GM18511 (cell line): ENCODE measurements around the gene IPO13.
A peak's percentile ranks its signal among the peaks of the same experiment; 100 is the strongest.

ENCODE experiments used
- ATAC-seq: cut with Tn5 transposase; IDR thresholded peaks from one replicate; pipeline ENCODE4 v1.9.1; 2021; ENCODE audit warnings: mild to moderate bottlenecking, moderate library complexity; ENCODE audit not compliant: unreplicated experiment

Gene IPO13

DNA sequence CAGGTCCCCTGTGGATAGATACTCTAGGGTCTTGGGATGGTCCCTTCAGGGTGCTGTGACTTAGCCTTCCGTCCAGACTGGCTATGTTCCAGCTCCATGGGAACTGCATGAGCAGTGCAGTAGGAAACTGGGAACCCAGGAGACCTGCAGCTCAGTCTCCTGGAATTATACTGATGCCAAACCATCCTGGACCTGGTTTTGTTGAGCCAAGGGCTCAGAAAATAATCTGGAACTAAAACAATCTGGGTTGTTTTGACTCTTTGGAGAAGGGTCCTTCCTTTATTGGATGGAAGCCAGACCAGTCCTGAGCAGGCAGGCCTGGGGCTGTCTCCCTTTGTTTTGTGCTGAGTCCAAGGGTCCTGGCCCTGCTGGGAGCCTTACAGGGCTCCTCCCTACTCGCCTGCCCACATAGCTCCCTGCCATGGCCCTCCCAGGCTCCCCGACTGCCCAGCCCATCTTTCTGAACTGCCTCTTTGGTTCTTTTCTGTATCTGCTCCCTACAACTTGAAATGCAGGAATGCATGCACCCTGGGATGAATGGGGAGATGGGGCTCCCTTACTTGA lies 1.2 kb downstream of the IPO13 start:
- ATAC-seq = no peak

DNA sequence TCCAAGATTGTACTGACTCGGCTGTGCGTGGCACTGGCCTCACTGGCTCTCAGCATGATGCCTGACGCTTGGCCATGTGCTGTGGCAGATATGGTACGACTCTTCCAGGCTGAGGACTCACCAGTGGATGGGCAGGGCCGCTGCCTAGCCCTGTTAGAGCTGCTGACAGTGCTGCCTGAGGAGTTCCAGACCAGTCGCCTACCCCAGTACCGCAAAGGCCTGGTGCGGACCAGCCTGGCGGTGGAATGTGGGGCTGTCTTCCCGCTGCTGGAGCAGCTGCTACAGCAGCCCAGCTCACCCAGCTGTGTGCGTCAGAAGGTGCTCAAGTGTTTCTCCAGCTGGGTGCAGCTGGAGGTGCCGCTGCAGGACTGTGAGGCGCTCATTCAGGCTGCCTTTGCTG lies 2.9 kb downstream of the IPO13 start:
- no peak for ATAC-seq

DNA sequence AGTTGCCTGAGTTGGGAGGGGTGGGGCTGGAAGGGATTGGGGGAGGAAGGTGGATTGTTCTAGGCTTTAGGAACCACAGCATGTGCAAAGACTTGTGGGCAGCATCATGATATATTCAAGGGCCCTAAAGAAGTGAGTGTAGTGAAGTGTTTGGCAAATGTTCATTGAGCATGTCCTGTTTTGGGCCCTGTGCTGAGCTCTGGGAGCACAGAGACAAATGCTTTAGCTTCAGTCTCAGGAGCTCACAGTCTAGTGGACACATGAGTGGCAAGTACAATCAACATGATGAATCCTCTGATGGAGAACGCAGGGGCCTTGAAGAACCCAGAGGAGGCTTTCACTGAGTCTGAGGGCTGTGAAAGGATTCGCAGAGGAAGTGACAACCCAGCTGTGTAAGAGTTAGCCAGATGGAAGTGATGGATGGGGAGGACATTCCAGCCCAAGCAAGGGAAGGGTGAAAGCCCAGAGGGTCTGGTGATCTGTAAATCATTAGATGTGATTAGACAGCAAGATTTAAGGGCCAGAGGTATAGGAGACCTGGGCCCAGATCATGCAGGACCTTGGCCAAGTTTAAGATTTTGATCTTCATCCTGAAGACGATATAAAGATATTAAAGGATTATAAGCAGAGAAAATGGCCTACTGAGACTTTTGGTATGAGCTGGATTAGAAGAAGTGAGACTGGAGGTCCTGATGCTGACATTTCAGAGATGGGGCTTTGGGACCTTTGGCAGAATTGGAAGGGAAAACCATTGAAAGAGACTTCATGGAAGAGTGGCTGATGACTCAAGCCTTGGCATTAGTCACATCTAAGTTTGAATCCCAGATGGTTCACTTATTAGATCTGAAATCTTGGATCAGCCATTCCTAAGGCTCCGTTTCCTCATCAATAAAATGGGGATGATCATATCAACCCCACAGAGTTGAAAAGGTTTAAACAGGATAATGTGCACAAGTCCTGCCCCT lies 4.6 kb downstream of the IPO13 start:
- ATAC-seq = no peak

DNA sequence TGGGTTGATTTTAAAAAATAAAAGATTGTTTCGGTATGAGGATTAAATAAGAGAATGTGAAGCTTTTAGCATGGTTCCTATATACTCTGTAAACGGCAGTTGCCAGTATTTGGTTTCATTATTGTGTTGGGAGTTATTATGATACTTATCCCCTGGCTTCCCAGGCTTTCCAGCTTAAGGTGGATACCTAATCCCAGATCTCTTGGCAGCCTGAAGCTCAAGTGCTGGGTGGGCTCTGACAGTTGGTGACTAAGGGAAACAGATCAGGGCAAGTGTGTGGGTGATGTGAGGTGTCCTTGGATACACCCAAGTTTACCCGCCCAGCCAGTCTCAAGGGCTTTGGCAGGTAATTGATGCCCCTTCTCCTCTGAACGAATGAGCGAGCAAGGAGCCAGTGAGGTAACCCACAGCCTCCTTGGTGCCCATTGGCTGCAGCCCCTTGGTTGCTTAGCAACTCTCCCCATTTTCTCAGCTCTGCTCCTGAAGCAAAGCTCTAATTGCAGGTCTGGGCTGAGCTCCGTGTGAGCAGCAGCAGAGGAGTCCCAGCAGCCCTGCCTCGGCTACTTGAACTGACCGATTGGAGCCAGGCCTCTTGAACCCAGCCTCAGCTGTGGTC lies 6.1 kb downstream of the IPO13 start:
- no peak for ATAC-seq

DNA sequence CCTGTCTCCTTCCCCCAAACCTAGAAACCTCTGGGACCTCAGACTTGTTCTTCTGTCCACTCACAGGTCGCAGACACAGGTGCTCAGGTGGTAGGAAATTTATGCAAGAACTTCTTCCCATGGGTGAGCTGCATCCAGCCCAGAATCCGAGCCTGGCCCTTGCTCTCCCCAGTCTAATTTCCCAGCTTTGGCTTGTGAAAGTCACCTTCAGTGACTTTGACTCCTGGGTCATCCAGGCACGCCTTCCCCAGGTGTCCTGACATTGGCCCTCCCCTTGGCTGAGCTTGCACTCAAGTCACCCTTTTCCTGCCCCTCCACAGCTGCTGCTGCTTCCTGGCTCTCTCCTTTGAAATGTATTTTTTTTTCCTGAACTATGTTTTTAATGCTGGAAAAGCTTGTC lies 6.6 kb downstream of the IPO13 start:
- no peak for ATAC-seq

DNA sequence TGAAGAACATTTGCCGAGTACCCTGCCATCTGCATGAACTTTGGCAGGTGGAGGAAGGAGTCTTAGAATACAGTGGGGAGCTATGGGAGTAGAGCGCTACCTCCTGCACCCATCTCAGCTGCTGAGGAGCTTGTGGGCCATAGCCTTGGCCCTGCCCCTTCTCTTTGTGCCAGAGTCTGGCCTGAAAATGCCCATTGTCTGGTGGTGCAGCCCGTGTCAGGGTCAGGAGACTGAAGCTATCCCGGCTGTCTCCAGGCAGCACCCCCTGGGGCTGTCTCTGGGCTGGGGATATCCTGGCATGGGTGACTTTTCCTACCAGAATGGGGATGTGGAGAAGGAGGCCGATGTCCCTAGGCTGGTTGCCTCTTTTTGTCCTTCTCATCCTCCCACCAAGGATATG lies 7.3 kb downstream of the IPO13 start:
- ATAC-seq = no peak

DNA sequence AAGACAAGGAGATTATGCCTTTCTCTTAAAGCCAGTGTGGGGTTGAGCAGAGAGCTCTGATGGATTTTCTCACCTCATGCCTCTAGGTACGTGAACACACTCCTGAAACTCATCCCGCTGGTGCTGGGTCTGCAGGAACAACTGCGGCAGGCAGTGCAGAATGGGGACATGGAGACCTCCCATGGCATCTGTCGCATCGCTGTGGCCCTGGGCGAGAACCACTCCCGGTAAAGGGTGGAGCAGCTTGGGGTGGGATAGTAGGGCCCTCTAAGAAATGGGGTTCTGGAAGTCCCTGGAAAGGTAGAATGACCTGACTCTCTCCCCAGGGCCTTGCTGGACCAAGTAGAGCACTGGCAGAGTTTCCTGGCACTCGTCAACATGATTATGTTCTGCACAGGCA lies 9.5 kb downstream of the IPO13 start:
- no peak for ATAC-seq

DNA sequence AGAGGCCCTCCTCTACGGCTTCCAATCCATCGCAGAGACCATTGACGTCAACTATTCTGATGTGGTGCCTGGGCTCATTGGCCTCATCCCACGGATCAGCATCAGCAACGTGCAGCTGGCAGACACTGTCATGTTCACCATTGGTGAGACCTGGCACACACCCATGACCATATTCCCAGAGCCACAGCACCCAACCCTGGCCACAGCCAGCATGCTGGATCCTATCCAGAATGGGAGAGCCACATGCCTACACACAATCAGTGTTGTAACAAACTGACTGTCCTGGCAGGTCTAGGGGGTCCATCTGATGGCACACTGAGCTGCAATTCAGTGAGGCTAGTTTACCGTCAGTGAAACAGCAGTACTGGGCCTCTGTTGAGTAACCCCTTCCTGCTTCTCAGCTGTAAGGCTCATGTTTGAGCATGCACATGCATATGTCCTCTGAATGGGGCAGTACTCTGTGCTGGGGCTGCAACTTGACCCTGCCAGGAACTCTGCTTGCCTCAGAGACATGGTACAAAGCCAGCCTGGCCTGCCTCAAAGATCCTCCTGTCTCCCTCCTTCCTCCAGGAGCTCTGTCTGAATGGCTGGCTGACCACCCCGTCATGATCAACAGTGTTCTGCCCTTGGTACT lies 10.8 kb downstream of the IPO13 start:
- no peak for ATAC-seq

DNA sequence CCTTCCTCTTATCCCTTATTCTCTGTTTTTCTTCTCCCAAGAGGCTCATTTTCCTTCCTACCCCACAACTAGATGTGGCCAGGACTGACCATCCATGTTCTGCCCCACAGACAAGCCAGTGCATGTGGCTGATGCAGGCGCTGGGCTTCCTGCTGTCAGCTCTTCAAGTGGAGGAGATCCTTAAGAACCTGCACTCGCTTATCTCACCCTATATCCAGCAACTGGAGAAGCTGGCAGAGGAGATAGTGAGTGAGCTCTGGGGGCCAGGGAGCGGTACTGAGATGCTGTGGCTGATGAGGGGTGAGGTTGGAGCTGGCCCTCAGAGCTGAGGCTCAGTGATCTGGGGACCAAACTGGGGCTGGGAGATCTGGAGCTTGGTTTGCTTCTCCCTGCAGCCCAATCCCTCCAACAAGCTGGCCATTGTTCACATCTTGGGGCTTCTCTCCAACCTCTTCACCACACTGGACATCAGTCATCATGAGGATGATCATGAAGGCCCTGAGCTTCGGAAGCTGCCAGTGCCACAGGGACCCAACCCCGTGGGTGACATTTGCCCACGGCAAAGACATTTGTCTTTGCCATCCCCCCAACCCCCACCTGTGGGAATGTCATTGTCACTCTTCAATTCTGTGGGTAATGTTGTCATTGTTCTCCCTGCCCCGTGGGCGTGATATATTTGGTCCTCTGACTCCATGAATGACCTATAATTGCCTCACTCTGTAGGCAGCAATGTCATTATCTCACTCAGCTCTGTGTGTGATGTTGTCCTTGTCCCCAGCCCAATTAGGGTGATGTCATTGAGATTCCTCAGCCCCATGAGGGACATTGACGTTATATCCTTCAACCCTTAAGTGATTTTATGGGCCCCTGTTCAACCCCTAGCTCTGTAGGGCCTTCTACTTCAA lies 11.9 kb downstream of the IPO13 start:
- no peak for ATAC-seq

DNA sequence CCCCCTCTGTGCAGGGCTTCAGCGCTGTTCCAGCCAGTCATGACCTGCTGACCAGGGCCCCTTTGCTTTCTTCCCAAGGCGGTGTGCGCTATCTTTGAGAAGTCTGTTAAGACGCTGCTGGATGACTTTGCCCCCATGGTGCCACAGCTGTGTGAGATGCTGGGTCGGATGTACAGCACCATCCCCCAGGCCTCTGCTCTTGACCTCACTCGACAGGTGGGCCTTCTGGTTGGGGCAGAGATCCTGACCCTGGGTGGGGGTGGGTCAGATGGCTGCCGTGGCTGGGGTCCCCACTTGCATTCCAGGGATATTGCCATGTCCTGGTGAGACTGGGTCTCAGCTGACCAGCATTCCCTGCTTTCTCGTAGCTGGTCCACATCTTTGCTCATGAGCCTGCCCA lies 14.0 kb downstream of the IPO13 start:
- no peak for ATAC-seq

DNA sequence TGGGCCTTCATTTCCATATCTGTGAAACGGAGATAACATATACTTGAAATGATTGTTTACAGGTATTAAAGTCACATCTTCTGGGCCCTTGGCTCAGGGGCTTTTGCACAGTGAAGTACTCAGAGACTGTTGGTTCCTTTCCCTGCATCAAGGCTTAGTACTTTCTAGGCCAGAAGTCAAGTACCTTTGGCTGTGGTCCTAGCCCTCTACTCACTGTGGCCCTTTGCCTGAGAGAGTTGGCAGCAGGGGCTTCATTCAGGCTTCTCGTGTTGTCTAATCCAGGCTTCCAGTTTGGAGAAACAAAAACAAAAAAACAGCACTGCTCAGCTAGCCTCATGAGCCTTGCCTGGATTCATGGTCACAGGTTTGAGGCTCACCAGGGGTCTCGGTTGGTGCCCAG lies 14.9 kb downstream of the IPO13 start:
- ATAC-seq = no peak

DNA sequence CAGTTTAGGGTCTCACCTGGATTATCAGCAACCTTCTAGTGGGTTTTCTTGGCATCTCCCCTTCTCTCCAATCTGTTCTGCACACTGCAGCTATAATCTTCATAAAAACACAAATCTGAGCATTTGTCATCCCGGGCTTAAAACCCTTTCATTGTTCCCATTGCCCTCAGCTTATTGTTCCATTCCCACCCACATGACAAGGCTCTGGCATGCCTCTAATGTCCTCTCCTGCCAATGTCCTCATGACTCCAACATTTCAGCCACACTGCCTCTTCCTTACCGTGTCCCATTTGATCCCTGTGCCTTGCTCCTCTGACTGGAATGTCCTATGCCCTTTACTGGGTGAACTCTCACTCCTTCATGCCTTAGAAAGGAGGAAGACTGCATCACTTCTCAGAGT lies 15.6 kb downstream of the IPO13 start:
- no peak for ATAC-seq

DNA sequence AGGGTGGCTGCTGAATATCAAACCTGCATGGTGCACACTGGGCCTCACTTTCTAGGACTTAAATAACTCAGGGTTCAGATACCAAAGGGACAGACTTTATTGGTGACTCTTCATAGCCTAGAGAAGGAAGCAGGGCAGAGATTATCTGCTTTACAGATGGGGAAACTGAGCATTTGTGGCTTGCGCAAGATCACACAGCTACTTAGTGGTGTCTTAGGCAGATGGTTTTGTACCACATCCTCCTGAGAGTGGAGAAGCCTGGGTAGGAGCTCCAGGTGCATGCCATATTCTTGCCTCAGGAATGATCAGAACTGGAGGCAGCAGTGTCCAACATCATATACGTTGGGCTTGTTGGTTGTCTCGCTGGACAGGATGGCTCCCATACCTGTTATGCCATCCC lies 16.3 kb downstream of the IPO13 start:
- ATAC-seq = no peak

DNA sequence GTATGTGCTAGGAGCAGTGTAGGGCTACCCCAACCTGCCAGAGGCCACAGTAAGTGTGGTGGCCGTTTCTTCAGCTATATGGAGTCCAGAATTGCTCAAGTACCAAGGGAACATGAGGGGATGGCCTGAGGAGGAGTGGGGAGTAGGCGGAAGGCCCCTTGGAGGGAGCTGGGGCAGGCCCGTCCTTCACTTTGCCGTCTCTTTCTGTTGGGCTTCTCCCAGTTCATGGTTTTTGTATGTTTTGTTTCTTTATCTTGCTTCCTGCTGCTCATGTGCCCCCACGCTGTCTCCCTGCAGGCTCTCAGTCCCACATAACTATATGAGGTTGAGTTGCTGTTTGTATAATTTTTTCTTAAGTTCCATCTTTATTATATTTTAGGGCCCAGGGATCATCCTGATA lies 17.1 kb downstream of the IPO13 start:
- no peak for ATAC-seq

DNA sequence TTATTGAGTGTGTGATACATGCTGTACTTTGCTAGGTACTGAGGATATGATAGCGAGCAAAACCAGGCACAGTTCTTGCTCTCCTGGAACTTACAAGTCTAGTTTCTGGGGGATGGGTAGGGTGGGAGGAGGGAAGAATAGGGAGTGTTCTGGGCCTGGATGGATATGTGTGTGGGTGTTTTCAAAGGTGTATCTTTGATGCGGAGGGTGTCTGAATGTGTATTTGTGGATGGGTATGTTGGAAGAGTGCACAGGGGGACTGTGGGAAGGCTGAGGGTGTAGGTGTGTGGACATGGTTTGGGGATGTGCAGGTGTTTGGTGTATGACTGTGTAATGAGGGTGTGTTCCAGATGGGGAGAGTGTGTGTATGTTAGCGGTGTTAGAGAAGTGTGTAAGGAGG lies 18.6 kb downstream of the IPO13 start:
- ATAC-seq = no peak

DNA sequence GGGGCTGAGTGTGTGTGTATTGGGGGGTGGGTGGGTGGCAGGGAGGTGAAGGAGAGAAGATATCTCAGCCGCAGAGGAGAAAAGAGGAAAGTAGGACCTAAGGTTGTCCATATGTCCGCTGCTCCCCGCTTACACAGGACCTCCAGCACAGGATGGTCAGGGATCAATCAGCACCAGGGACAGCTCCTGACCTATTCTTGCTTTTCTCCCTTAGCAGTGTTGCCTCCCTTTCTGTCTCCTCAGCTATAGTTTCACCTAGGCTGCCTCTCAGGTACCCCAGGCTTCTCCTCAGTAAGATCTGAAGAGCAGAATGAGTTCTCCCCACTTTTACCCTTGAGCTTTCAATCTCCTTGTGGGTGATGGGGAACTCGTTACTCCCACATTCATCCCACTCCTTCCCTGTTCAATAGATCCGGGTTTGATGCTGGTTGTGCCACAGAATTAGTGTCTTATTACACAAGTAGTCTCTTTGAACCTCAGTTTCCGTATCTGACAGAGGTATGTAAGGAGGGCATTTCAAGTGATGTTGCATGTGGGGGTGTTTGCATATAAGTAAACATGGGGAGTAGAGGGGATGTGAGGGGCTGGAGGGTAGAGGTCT lies 21.7 kb downstream of the IPO13 start:
- no peak for ATAC-seq

DNA sequence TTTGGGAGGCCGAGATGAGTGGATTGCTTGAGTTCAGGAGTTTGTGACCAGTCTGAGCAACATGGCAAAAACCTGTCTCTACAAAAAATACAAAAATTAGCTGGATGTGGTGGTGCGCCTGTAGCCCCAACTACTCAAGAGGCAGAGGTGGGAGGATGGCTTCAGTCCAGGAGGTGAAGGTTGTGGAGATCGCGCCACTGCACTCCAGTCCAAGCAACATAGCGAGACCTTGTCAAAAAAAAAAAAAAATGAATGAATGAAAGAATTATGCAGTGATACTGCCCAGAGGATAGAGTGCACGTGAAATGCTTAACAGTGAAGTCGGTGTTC lies 22.6 kb downstream of the IPO13 start:
- no peak for ATAC-seq

DNA sequence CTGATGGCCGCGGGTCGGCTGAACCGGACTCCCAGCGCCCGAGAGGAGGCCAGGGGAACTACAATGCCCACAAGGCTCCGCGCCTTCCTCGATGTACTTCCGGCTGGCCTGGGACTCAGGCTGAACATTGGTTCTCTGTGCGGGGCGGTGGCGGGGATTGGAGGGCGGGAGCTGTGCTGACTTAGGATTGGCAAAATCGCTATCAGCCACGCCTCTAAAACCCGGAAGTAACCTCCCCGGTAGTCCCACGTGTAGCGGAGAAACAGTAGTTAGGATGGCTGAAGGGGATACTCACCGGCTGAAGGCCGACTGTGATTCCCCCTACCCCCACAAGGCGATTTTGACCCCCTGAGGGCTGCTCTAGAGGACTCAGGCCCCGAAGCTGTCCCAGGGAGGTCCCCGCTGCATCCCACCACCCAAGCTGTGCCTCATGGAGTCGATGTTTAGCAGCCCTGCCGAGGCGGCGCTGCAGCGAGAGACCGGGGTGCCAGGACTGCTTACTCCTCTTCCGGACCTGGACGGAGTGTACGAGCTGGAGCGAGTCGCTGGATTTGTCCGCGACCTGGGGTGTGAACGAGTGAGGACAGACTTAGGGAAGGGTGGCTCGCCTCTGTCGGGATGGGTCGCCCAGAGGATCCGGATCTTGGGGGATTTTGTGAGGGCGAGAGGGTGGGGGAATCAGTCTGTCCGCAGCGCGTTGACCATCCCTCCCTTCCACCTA lies 23.2 kb downstream of the IPO13 start, which contains the start of gene DPH2:
Gene DPH2 (plus strand): TSS at position 265 of the 721 bp plus-strand sequence. CDS start 166 bp downstream, at position 431.
- ATAC-seq = peak; percentile 83

DNA sequence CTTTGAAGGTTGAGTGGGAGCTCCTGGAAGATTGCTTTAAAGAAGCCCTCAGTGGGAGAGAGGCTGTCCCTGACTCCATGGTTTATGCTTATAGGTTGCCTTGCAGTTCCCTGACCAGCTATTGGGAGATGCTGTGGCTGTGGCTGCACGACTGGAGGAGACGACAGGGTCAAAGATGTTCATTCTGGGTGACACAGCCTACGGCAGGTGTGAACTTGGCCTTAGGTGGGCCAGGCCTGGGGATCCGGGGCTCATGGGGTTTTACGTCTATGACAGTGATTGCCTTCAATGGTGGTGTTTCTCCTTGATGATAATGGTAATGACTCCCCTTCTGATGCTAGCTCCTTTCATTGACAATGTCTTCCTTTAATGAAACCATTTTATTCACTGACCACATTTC lies 23.8 kb downstream of the IPO13 start:
- ATAC-seq = no peak

DNA sequence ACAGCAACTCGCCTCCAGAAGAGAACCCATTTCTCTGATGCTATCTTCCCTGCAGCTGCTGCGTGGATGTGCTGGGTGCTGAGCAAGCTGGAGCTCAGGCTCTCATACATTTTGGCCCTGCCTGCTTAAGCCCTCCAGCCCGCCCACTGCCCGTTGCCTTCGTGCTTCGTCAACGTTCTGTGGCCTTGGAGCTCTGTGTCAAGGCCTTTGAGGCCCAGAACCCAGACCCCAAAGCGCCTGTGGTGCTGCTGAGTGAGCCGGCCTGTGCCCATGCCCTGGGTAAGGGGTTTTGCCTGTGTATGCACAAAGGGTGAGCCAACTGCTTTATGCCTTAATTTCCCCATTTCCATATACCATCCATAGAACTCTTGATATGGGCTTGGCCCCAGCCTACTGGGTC lies 24.2 kb downstream of the IPO13 start:
- ATAC-seq = no peak
